Measurements from ENCODE around the gene CX3CR1.

The CX3CR1 gene

GRCh38 chr3:39291903-39292329 lies 12.1 kb upstream of the CX3CR1 start:
- TF ChIP-seq CTCF (IDR thresholded peaks at IDR 0.05; ENCODE audit: control insufficient read depth, insufficient read depth, low read depth, low read length, missing control alignments), result peak; percentile 96
- H3K4me3 ChIP-seq (ENCODE audit: control insufficient read depth, low read depth, low read length), result no peak overlapping the region
- DNase-seq (ENCODE audit: low read depth), result no peak

GRCh38 chr3:39290255-39290654 lies 10.4 kb upstream of the CX3CR1 start:
- no peak for TF ChIP-seq CTCF (IDR thresholded peaks at IDR 0.05; ENCODE audit: control insufficient read depth, insufficient read depth, low read depth, low read length, missing control alignments)
- DNase-seq (ENCODE audit: low read depth), result no peak
- no peak overlapping the region for H3K4me3 ChIP-seq (ENCODE audit: control insufficient read depth, low read depth, low read length)

GRCh38 chr3:39289107-39289506 lies 9.3 kb upstream of the CX3CR1 start:
- no peak for DNase-seq (ENCODE audit: low read depth)
- H3K4me3 ChIP-seq (ENCODE audit: control insufficient read depth, low read depth, low read length), result no peak overlapping the region
- no peak for TF ChIP-seq CTCF (IDR thresholded peaks at IDR 0.05; ENCODE audit: control insufficient read depth, insufficient read depth, low read depth, low read length, missing control alignments)

GRCh38 chr3:39288300-39288808 lies 8.5 kb upstream of the CX3CR1 start:
- TF ChIP-seq CTCF (IDR thresholded peaks at IDR 0.05; ENCODE audit: control insufficient read depth, insufficient read depth, low read depth, low read length, missing control alignments), result peak; percentile 98
- peak; percentile 14 for DNase-seq (ENCODE audit: low read depth)
- H3K4me3 ChIP-seq (ENCODE audit: control insufficient read depth, low read depth, low read length), result no peak overlapping the region

- DNase-seq (ENCODE audit: low read depth), result no peak
- H3K4me3 ChIP-seq (ENCODE audit: control insufficient read depth, low read depth, low read length), result no peak overlapping the region
- no peak for TF ChIP-seq CTCF (IDR thresholded peaks at IDR 0.05; ENCODE audit: control insufficient read depth, insufficient read depth, low read depth, low read length, missing control alignments)
Measured at GRCh38 chr3:39287216-39288164, 7.7 kb upstream of the CX3CR1 start.

- no peak overlapping the region for H3K4me3 ChIP-seq (ENCODE audit: control insufficient read depth, low read depth, low read length)
- no peak for TF ChIP-seq CTCF (IDR thresholded peaks at IDR 0.05; ENCODE audit: control insufficient read depth, insufficient read depth, low read depth, low read length, missing control alignments)
- DNase-seq (ENCODE audit: low read depth), result no peak
Measured at GRCh38 chr3:39286771-39287170, 6.9 kb upstream of the CX3CR1 start.
